ENCODE results near the gene ZNF205. TPM values are rescaled to one million over a fixed set of nuclear protein-coding genes. Genes with fewer than 3 reads are reported as not detected.

ZNF205 gene
- total and polyA plus RNA-seq, 2 of the 4 experiments (the other 2 are of a cell fraction): 8.2 to 12.7 TPM

- Histone ChIP-seq H2AFZ (replicated peaks; ENCODE audit: low read length, poor library complexity) (peak overlapping the region; percentile 10), H3K14ac (replicated peaks; ENCODE audit: low read depth, low read length) (no peak overlapping the region), H4K20me1 (ENCODE audit: insufficient read depth, low read length) (no peaks in the 10 kb centered on the region), H3K4me1 (ENCODE audit: control insufficient read depth, insufficient read depth, low read length) (peaks cover 4% of the 10 kb centered on the region), H3K4me3 (ENCODE audit: insufficient read depth, low read depth, low read length) (no peak overlapping the region), H2BK120ac (ENCODE audit: low read depth, low read length) (no peak overlapping the region), H3K18ac (ENCODE audit: low read depth, low read length) (no peak overlapping the region), H3K4me2 (ENCODE audit: low read depth, low read length) (no peak overlapping the region), H3K9me3 (ENCODE audit: control insufficient read depth, insufficient read depth, low read length) (no peaks in the 10 kb centered on the region), H4K91ac (ENCODE audit: insufficient read depth, low read depth, low read length) (no peak overlapping the region), H3K9me1 (ENCODE audit: insufficient read depth, low read length) (peaks cover 7% of the 10 kb centered on the region; the same call in 1 of the 2 replicates), H3K23ac (ENCODE audit: low read depth, low read length) (no peak overlapping the region), H3K27ac (ENCODE audit: insufficient read depth, low read length) (no peak overlapping the region), H3K27me3 (ENCODE audit: control insufficient read depth, insufficient read depth, low read length) (peaks cover 9% of the 10 kb centered on the region; the same call in 1 of the 2 replicates), H4K8ac (ENCODE audit: low read depth in 2 of 2, low read length in 2 of 2) (no peak overlapping the region), H2AK9ac (replicated peaks; ENCODE audit: low read depth, low read length, poor library complexity) (no peak overlapping the region), H2BK20ac (ENCODE audit: low read depth, low read length) (no peak overlapping the region), H3K4ac (ENCODE audit: low read depth, low read length) (no peak overlapping the region), H2AK5ac (ENCODE audit: low read depth, low read length) (no peak overlapping the region), H4K5ac (ENCODE audit: low read depth, low read length) (no peak overlapping the region), H2BK15ac (ENCODE audit: low read depth, low read length) (no peak overlapping the region), H3K79me1 (ENCODE audit: low read depth in 1 of 2, low read length in 2 of 2) (no peaks in the 10 kb centered on the region), H2BK5ac (ENCODE audit: low read depth, low read length, poor library complexity, severe bottlenecking) (no peak overlapping the region), H3K56ac (ENCODE audit: extremely low read depth, insufficient read depth, low read length) (no peak overlapping the region), H3K9ac (ENCODE audit: low read depth, low read length) (no peak overlapping the region), H3K36me3 (ENCODE audit: control insufficient read depth, insufficient read depth, low read length) (no peaks in the 10 kb centered on the region)
- in situ Hi-C loops (cut with MboI; ENCODE audit: low sequenced_read_pairs) (no loop called here), dilution Hi-C loops (cut with HindIII; ENCODE audit: low sequenced_read_pairs, unreplicated experiment) (no loop called here), intact Hi-C loops (cut with micrococcal nuclease) (no loop called here)
- BruUV-seq (replicated peaks): no TSS peak
- 65% methylated on average over 5 of the region's 37 CpGs; no CpG with 5 or more reads in 1 of the 2 experiments for WGBS, 2 experiments (ENCODE audit: extremely low coverage in 2 of 2, insufficient read length in 1 of 2)
- CTCF ChIA-PET: no interaction called here
- no peak for DNase-seq
- TF ChIP-seq SMC3 (IDR thresholded peaks at IDR 0.05; ENCODE audit: low read depth, low read length): no peak
- no peak for ATAC-seq (ENCODE audit: low read depth)
- POLR2A ChIA-PET (ENCODE audit: unreplicated experiment): no interaction called here
Observed at GRCh38 chr16:3164121-3164991, 52.0 kb downstream of the ZNF205 start.
